SK-N-SH (cell line): ENCODE results near the gene VENTX. TPM values are rescaled to one million over a fixed set of nuclear protein-coding genes. Genes with fewer than 3 reads are reported as not detected.
A peak's percentile ranks its signal among the peaks of the same experiment; 100 is the strongest.

ENCODE experiments used
- CTCF ChIA-PET: fragments of 300-600, 350-600 bp; formaldehyde crosslinking; extraction: SDS; loops from one replicate; lab custom pipeline; 2021; lab: Yijun Ruan, JAX
- POLR2A ChIA-PET: fragments of 350-600 bp; sonication (Branson Sonifier 250); formaldehyde crosslinking; extraction: SDS; loops from one replicate; lab custom pipeline; 2020; ENCODE audit warnings: antibody characterized with exemption, inconsistent platforms; lab: Yijun Ruan, JAX
- DNase-seq: peaks from one replicate; pipeline ENCODE4 v3.0.0; 2012
- H2AFZ ChIP-seq: fragments of 200-600 bp; sonication (generic); 2 replicates; pipeline ENCODE4 v1.8.1; 2016; ENCODE audit warnings: antibody characterized with exemption, mild to moderate bottlenecking, low read depth
- H3F3A ChIP-seq: fragments of 200-600 bp; sonication (generic); replicated peaks from 2 replicates; pipeline ENCODE3; 2016; ENCODE audit warnings: antibody characterized with exemption, mild to moderate bottlenecking; ENCODE audit not compliant: insufficient read depth
- H3K27ac ChIP-seq, 2 experiments: fragments of 200-500 bp in 1 of 2; fragments of 200-600 bp in 1 of 2; sonication (Bioruptor generic) in 1 of 2; sonication (generic), shearing (Covaris generic) in 1 of 2; 2 replicates each; pipeline versions ENCODE4 v1.5.1 to v1.6.1; 2014 to 2016; ENCODE audit warnings: low read depth in 2 of 2, inconsistent platforms in 1 of 2, low read length in 1 of 2, mild to moderate bottlenecking in 1 of 2, mixed read lengths in 1 of 2
- H3K27me3 ChIP-seq: fragments of 200-600 bp; sonication (generic), shearing (Covaris generic); 2 replicates; pipeline ENCODE4 v1.6.1; 2016; ENCODE audit warnings: mixed run types; ENCODE audit not compliant: insufficient read depth
- H3K36me3 ChIP-seq, 2 experiments: fragments of 200-500 bp in 1 of 2; fragments of 200-600 bp in 1 of 2; sonication (Bioruptor generic) in 1 of 2; sonication (generic) in 1 of 2; replicated peaks in 1 of 2; 2 replicates each; pipeline versions ENCODE3 to v1.5.1; 2014 to 2016; ENCODE audit warnings: low read length in 1 of 2, mild to moderate bottlenecking in 1 of 2; ENCODE audit not compliant: insufficient read depth in 2 of 2, control insufficient read depth in 1 of 2
- H3K4me1 ChIP-seq, 2 experiments: fragments of 200-500 bp in 1 of 2; fragments of 200-600 bp in 1 of 2; sonication (Bioruptor generic) in 1 of 2; sonication (generic), shearing (Covaris generic) in 1 of 2; 2 replicates each; pipeline versions ENCODE4 v1.5.1 to v1.6.1; 2014 to 2016; ENCODE audit warnings: low read depth in 1 of 2, low read length in 1 of 2, mixed run types in 1 of 2; ENCODE audit not compliant: insufficient read depth in 2 of 2, control insufficient read depth in 1 of 2
- H3K4me2 ChIP-seq: fragments of 200-600 bp; sonication (generic), shearing (Covaris generic); 2 replicates; pipeline ENCODE4 v1.6.1; 2017; ENCODE audit warnings: mixed run types
- H3K4me3 ChIP-seq, 2 experiments: fragments of 200-500 bp in 1 of 2; fragments of 200-600 bp in 1 of 2; sonication (Bioruptor generic) in 1 of 2; sonication (generic), shearing (Covaris generic) in 1 of 2; 2 replicates each; pipeline versions ENCODE4 v1.5.1 to v1.8.1; 2014 to 2016; ENCODE audit warnings: low read depth in 2 of 2, inconsistent platforms in 1 of 2, low read length in 1 of 2, mild to moderate bottlenecking in 1 of 2, mixed read lengths in 1 of 2, moderate library complexity in 1 of 2
- H3K79me2 ChIP-seq: fragments of 200-600 bp; sonication (generic); 2 replicates; pipeline ENCODE4 v1.8.1; 2017; ENCODE audit warnings: mild to moderate bottlenecking; ENCODE audit not compliant: insufficient read depth
- H3K9ac ChIP-seq: fragments of 200-600 bp; sonication (generic); 2 replicates; pipeline ENCODE4 v1.6.1; 2017; ENCODE audit warnings: mixed run types
- H3K9me2 ChIP-seq: fragments of 200-600 bp; sonication (generic); 2 replicates; pipeline ENCODE4 v1.6.1; 2017; ENCODE audit warnings: mixed run types
- H3K9me3 ChIP-seq: fragments of 200-600 bp; sonication (generic); 2 replicates; pipeline ENCODE4 v1.6.1; 2017; ENCODE audit warnings: mixed run types, mild to moderate bottlenecking, moderate library complexity
- H4K20me1 ChIP-seq: fragments of 200-600 bp; sonication (generic); 2 replicates; pipeline ENCODE4 v1.6.1; 2017; ENCODE audit warnings: mild to moderate bottlenecking, mixed run types; ENCODE audit not compliant: insufficient read depth
- ELF1 ChIP-seq: IDR thresholded peaks from 2 replicates; pipeline ENCODE4 v1.4.0; 2012
- EP300 ChIP-seq, 2 experiments: IDR thresholded peaks; 2 replicates each; pipeline versions ENCODE4 v1.4.0 to v1.6.1; 2012; ENCODE audit warnings: borderline replicate concordance in 1 of 2, low read depth in 1 of 2, low read length in 1 of 2
- EZH2phosphoT487 ChIP-seq: fragments of 200-600 bp; sonication (generic); IDR thresholded peaks from 2 replicates; pipeline ENCODE4 v1.6.1; 2017; ENCODE audit warnings: low read depth, mixed run types, mild to moderate bottlenecking, antibody characterized with exemption, moderate library complexity, borderline replicate concordance
- FOXM1 ChIP-seq: IDR thresholded peaks from 2 replicates; pipeline ENCODE4 v1.4.0; 2012; ENCODE audit warnings: low read depth, mild to moderate bottlenecking
- GABPA ChIP-seq: IDR thresholded peaks from 2 replicates; pipeline ENCODE4 v1.4.0; 2012; ENCODE audit warnings: low read depth, mild to moderate bottlenecking
- JUND ChIP-seq: IDR thresholded peaks from 2 replicates; pipeline ENCODE4 v1.4.0; 2012
- RAD21 ChIP-seq: IDR thresholded peaks from 2 replicates; pipeline ENCODE4 v1.6.1; 2012; ENCODE audit warnings: mild to moderate bottlenecking, low read length
- TAF1 ChIP-seq: IDR thresholded peaks from 2 replicates; pipeline ENCODE4 v1.6.1; 2012; ENCODE audit warnings: low read depth, mild to moderate bottlenecking, low read length, moderate library complexity, borderline replicate concordance
- TCF12 ChIP-seq: IDR thresholded peaks from 2 replicates; pipeline ENCODE4 v1.4.0; 2012
- TEAD4 ChIP-seq: IDR thresholded peaks from 2 replicates; pipeline ENCODE4 v1.4.0; 2012; ENCODE audit warnings: mild to moderate bottlenecking, borderline replicate concordance; ENCODE audit not compliant: insufficient read depth
- WGBS: methylation state at CpG from one replicate; pipeline ENCODE4 v1.1.6; 2017; ENCODE audit warnings: low lambda C conversion rate; 5-methylcytosine and 5-hydroxymethylcytosine counted together
- polyA plus RNA-seq, 3 experiments: library from polyadenylated mRNA; depleted of rRNA; stranded (reverse); fragments of >200 nt; gene quantifications; 2 replicates each; pipeline ENCODE4 v1.2.3, GENCODE V29; 2012
- TF ChIP-seq, protein P1 (sequence below): IDR thresholded peaks from 2 replicates; pipeline ENCODE4 v1.6.1; 2012; ENCODE audit warnings: mild to moderate bottlenecking, low read depth, low read length, moderate library complexity
- TF ChIP-seq, protein P2 (sequence below): fragments of 150-350 bp; IDR thresholded peaks from 2 replicates; pipeline ENCODE4 v1.6.1; 2016; ENCODE audit warnings: mild to moderate bottlenecking, low read depth, low read length
- TF ChIP-seq, protein P3 (sequence below): IDR thresholded peaks from 2 replicates; pipeline ENCODE4; 2012

Gene VENTX
- polyA plus RNA-seq, 1 of the 3 experiments (the other 2 are of a cell fraction), result not detected

DNA sequence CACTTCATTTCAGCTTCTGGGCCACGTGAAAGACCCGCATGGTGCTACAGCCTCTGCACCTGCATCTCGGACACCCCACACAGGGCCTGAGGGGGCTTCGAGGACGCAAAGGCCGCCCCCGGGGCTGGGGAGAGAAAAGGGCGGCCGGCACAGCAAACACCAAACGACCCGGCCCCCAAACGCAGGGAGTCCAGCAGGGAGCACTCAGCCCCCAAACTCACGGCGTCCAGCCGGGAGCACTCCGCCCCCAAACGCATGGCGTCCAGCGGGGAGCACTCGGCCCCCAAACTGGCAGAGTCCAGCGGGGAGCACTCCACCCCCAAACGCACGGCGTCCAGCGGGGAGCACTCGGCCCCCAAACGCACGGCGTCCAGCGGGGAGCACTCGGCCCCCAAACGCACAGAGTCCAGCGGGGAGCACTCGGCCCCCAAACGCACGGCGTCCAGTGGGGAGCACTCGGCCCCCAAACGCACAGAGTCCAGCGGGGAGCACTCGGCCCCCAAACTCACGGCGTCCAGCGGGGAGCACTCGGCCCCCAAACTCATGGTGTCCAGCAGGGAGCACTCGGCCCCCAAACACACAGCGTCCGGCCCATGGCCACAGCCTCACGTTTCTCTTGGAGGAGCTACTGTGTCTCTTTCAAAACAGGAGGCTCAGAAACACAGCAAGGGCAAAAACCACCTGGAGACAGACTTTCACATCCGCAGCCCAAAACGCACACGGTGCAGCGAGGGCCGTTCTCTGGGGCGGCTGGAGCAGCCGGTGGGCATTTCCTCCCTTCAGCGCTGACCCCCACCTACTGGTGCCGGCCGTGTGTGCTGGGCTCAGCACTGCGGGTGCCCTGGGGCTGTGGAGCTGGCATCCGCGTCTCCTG is 34.6 kb upstream of the VENTX start:
- ChIA-PET POLR2A (no interaction called here), CTCF (interaction anchor here (0.7 kb wide), 1 partner anchor 60 kb away, joined by 3 read pairs; no protein-coding TSS in a partner anchor)
- WGBS, result 25% methylated on average over 17 of the region's 62 CpGs

DNA sequence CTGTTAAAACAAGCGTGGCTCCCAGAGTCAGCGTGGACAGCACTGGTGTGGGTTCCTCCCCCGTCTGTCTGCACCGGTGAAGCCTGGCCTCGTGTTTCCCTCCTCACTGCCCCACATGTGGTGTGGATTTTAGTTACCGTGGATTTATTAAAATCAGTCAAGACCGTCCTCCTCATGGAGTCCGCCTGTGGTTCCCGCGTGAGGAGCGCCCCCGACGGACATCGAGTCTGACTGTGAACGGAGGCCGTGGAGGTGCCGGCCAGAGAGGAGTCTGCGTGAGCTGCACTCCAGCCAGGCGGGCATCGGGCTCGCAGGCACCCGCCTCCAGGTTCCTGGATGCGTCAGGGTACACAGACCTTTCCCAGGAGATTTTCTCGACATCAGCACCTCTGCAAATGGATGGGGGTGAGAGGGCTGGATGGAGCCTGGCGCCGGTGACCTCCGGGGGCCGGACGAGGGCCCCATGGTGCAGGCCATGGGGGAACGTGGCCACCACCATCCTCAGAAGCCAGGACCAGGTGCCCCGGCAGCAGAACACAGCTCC is 33.9 kb upstream of the VENTX start:
- H3K4me1 ChIP-seq, result no peaks in the 10 kb centered on the region
- no peak for DNase-seq
- no peak overlapping the region for H3K27ac ChIP-seq
- 29% methylated on average over 14 of the region's 31 CpGs for WGBS
- H3K36me3 ChIP-seq, result no peaks in the 10 kb centered on the region
- 0 out of 2 replicates have a peak, but pooled peaks cover 5% of the 10 kb centered on the region for H3K27me3 ChIP-seq
- no peaks in the 10 kb centered on the region for H3F3A ChIP-seq
- ChIA-PET CTCF (interaction anchor here (0.7 kb wide), 1 partner anchor 60 kb away, joined by 3 read pairs; no protein-coding TSS in a partner anchor), POLR2A (no interaction called here)
- H2AFZ ChIP-seq, result no peak overlapping the region
- TF ChIP-seq JUND (no peak), TCF12 (no peak), GABPA (no peak), FOXM1 (no peak), ELF1 (no peak), RAD21 (no peak), EZH2phosphoT487 (no peak), EP300 (IDR thresholded peaks at IDR 0.05; ENCODE audit: borderline replicate concordance in 1 of 2, low read depth in 1 of 2, low read length in 1 of 2) (no peak), TEAD4 (no peak), TAF1 (no peak)
- TF ChIP-seq, protein P1, sequence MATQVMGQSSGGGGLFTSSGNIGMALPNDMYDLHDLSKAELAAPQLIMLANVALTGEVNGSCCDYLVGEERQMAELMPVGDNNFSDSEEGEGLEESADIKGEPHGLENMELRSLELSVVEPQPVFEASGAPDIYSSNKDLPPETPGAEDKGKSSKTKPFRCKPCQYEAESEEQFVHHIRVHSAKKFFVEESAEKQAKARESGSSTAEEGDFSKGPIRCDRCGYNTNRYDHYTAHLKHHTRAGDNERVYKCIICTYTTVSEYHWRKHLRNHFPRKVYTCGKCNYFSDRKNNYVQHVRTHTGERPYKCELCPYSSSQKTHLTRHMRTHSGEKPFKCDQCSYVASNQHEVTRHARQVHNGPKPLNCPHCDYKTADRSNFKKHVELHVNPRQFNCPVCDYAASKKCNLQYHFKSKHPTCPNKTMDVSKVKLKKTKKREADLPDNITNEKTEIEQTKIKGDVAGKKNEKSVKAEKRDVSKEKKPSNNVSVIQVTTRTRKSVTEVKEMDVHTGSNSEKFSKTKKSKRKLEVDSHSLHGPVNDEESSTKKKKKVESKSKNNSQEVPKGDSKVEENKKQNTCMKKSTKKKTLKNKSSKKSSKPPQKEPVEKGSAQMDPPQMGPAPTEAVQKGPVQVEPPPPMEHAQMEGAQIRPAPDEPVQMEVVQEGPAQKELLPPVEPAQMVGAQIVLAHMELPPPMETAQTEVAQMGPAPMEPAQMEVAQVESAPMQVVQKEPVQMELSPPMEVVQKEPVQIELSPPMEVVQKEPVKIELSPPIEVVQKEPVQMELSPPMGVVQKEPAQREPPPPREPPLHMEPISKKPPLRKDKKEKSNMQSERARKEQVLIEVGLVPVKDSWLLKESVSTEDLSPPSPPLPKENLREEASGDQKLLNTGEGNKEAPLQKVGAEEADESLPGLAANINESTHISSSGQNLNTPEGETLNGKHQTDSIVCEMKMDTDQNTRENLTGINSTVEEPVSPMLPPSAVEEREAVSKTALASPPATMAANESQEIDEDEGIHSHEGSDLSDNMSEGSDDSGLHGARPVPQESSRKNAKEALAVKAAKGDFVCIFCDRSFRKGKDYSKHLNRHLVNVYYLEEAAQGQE, result no peak
- TF ChIP-seq, protein P2, sequence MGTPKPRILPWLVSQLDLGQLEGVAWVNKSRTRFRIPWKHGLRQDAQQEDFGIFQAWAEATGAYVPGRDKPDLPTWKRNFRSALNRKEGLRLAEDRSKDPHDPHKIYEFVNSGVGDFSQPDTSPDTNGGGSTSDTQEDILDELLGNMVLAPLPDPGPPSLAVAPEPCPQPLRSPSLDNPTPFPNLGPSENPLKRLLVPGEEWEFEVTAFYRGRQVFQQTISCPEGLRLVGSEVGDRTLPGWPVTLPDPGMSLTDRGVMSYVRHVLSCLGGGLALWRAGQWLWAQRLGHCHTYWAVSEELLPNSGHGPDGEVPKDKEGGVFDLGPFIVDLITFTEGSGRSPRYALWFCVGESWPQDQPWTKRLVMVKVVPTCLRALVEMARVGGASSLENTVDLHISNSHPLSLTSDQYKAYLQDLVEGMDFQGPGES, result no peak
- TF ChIP-seq, protein P3, sequence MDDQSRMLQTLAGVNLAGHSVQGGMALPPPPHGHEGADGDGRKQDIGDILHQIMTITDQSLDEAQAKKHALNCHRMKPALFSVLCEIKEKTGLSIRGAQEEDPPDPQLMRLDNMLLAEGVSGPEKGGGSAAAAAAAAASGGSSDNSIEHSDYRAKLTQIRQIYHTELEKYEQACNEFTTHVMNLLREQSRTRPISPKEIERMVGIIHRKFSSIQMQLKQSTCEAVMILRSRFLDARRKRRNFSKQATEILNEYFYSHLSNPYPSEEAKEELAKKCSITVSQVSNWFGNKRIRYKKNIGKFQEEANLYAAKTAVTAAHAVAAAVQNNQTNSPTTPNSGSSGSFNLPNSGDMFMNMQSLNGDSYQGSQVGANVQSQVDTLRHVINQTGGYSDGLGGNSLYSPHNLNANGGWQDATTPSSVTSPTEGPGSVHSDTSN, result no peak
- no peaks in the 10 kb centered on the region for H3K9me3 ChIP-seq
- no peaks in the 10 kb centered on the region for H4K20me1 ChIP-seq
- H3K9me2 ChIP-seq, result no peaks in the 10 kb centered on the region
- H3K4me2 ChIP-seq, result no peak overlapping the region
- no peak overlapping the region for H3K4me3 ChIP-seq
- no peaks in the 10 kb centered on the region for H3K79me2 ChIP-seq
- H3K9ac ChIP-seq, result no peak overlapping the region

More for the DNA sequence above, 34.6 kb upstream of the VENTX start:
- Histone ChIP-seq H4K20me1 (no peaks in the 10 kb centered on the region), H3K79me2 (no peaks in the 10 kb centered on the region)
- TF ChIP-seq, protein P1, result no peak
- TF ChIP-seq, all 33 proteins: peak for 0
- no peaks in the 10 kb centered on the region for H3F3A ChIP-seq
- no peaks in the 10 kb centered on the region for H3K9me2 ChIP-seq
- H3K9me3 ChIP-seq, result no peaks in the 10 kb centered on the region
- no peak overlapping the region for H2AFZ ChIP-seq
- peak; percentile 65 for DNase-seq
- 0 out of 2 replicates have a peak, but pooled peaks cover 5% of the 10 kb centered on the region for H3K27me3 ChIP-seq
- H3K4me3 ChIP-seq, result no peak overlapping the region
- H3K27ac ChIP-seq, result no peak overlapping the region
- no peak overlapping the region for H3K9ac ChIP-seq
- H3K4me2 ChIP-seq, result no peak overlapping the region
- no peaks in the 10 kb centered on the region for H3K4me1 ChIP-seq
- no peaks in the 10 kb centered on the region for H3K36me3 ChIP-seq
